Muscle of leg (tissue), 11 donors: Measurements from ENCODE around the gene PRR19. TPM values are rescaled to one million over a fixed set of nuclear protein-coding genes. Genes with fewer than 3 reads are reported as not detected.
"Not testable (repeated sequence)": the region's sequence is repeated elsewhere in the genome, so short reads cannot be mapped to it uniquely, and the experiment has no call there.

Experiments
- DNase-seq: peaks from one replicate; pipeline ENCODE4 v3.0.0; 2013
- H3K27ac ChIP-seq: one replicate; pipeline ENCODE4 v1.5.1; 2013; ENCODE audit warnings: mild to moderate bottlenecking, low read length, control low read depth
- H3K27me3 ChIP-seq: one replicate; pipeline ENCODE4 v1.6.1; 2013; ENCODE audit warnings: low read length; ENCODE audit not compliant: control insufficient read depth, insufficient read depth
- H3K36me3 ChIP-seq: one replicate; pipeline ENCODE4 v1.6.1; 2013; ENCODE audit warnings: low read length; ENCODE audit not compliant: control insufficient read depth, insufficient read depth
- H3K4me1 ChIP-seq: one replicate; pipeline ENCODE4 v1.6.1; 2013; ENCODE audit warnings: low read length; ENCODE audit not compliant: control insufficient read depth, insufficient read depth
- H3K4me3 ChIP-seq: one replicate; pipeline ENCODE4 v1.5.1; 2013; ENCODE audit warnings: low read length, control low read depth
- H3K9me3 ChIP-seq: replicated peaks from 2 replicates; pipeline ENCODE4 v1.6.1; 2013; ENCODE audit warnings: low read depth, low read length; ENCODE audit not compliant: control insufficient read depth
- WGBS: methylation state at CpG from one replicate; pipeline ENCODE4 v1.1.5; 2013; ENCODE audit warnings: missing lambda C conversion rate; ENCODE audit not compliant: insufficient coverage; 5-methylcytosine and 5-hydroxymethylcytosine counted together
- polyA plus RNA-seq, 8 donors: library from polyadenylated mRNA; unstranded; fragments of 120-200 nt; gene quantifications; one replicate each; pipeline versions ENCODE4 v1.2.1 to v1.2.3, GENCODE V29; 2013; ENCODE audit warnings: inconsistent platforms in 1 of 8, low replicate concordance in 1 of 8; ENCODE audit not compliant: insufficient read length in 8 of 8, insufficient read depth in 1 of 8
- total RNA-seq: library from RNA; stranded (reverse); fragments of 120-200 nt; gene quantifications from one replicate; pipeline ENCODE4 v1.2.4, GENCODE V29; 2013

Gene PRR19
- total and polyA plus RNA-seq, 9 donors = 0.27 to 1.4 (median 0.72) TPM

DNA sequence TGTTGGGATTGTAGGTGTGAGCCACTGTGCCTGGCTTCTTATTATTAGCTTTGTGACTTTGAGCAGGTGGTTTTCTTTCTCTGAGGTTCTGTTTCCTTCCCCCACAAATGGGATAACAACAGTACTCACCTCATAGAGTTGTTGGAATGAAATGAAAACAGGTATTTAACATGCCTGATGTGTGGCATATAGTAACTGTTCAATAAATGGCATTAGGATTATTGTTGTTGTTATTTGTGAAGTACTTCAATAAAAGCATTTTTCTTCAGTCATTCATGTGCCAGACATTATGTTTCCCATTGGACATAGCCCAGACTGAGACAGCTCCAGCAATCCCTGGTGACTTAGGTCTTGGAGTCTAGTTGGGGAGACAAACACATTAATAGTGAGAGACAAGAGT, 25.0 kb downstream of the PRR19 start:
- DNase-seq = no peak
- no peaks in the 10 kb centered on the region for H3K36me3 ChIP-seq
- H3K4me1 ChIP-seq = peaks cover 27% of the 10 kb centered on the region
- H3K9me3 ChIP-seq = no peaks in the 10 kb centered on the region
- peaks cover 32% of the 10 kb centered on the region for H3K27me3 ChIP-seq
- H3K27ac ChIP-seq = no peak overlapping the region
- no peak overlapping the region for H3K4me3 ChIP-seq

DNA sequence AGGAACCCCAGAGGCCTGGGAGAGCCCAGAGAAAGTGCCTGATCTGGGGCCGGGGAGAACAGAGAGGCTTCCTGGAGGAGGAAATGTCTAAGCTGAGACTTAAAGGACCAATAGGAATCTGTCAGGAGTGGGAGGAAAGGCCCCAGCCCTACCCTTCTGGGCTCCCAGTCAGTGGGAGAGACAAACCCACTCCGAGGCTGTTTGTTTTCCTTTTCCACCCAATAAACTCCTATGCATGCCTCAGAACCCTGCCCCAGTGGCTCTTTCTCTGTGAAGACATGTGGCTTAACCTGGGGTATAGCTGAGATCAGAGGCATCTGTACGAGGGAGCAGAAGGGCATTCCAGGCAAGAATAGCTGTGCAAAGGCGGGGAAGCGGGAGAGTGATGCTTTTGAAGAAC, 25.4 kb downstream of the PRR19 start:
- H3K27ac ChIP-seq = no peak overlapping the region
- peaks cover 27% of the 10 kb centered on the region for H3K27me3 ChIP-seq
- no peaks in the 10 kb centered on the region for H3K36me3 ChIP-seq
- no peak for DNase-seq
- H3K4me3 ChIP-seq = no peak overlapping the region
- H3K9me3 ChIP-seq = no peaks in the 10 kb centered on the region
- peaks cover 29% of the 10 kb centered on the region for H3K4me1 ChIP-seq
- 82% methylated on average over 4 of the region's 5 CpGs for WGBS

DNA sequence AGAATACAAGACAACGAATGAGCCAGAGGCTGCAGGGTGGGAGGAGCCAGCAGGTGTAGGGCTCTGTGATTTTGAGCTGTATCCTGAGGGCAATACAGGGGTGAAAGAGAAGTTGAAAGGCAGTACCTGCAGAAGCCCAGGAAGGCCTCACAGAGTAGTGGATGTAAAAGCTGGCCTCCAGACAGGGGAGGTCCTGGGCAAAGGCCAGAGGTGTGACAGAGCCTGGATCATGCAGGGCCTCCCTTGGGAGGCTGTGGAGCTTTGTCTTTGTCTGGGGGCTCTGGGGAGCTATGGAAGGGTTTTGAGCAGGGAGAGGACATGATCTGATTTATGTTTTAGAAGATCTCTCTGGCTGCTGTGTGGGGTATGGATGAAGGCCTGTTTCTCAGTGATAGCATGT, 26.2 kb downstream of the PRR19 start:
- Histone ChIP-seq H3K27me3 (peaks cover 20% of the 10 kb centered on the region), H3K4me3 (no peak overlapping the region), H3K36me3 (no peaks in the 10 kb centered on the region), H3K9me3 (no peaks in the 10 kb centered on the region), H3K4me1 (peaks cover 29% of the 10 kb centered on the region), H3K27ac (no peak overlapping the region)
- WGBS = 57% methylated on average over 1 of the region's 1 CpG
- DNase-seq = no peak

DNA sequence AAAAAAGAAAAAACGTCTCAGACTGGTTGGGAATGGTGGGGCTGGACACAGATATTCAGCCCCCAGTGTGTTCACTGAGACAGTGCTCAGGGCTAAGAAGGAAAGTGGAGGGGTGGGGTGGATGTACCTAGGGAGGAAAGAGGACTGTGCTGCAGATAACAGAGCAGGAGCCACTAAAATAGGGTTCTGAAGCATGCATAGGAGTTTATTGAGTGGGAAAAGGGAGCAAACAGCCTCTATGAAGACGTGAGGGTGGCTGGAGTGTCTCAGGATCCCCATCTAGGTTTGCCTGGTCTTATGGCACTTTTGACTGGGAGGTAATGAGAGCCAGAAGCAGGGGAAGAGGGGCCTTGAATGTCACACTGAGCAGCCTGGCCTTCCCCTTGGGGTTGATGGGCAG, 26.9 kb downstream of the PRR19 start:
- Histone ChIP-seq H3K4me1 (peaks cover 29% of the 10 kb centered on the region), H3K27me3 (peaks cover 13% of the 10 kb centered on the region), H3K9me3 (no peaks in the 10 kb centered on the region), H3K27ac (no peak overlapping the region), H3K4me3 (no peak overlapping the region), H3K36me3 (no peaks in the 10 kb centered on the region)
- 65% methylated on average over 2 of the region's 2 CpGs for WGBS
- DNase-seq = no peak

DNA sequence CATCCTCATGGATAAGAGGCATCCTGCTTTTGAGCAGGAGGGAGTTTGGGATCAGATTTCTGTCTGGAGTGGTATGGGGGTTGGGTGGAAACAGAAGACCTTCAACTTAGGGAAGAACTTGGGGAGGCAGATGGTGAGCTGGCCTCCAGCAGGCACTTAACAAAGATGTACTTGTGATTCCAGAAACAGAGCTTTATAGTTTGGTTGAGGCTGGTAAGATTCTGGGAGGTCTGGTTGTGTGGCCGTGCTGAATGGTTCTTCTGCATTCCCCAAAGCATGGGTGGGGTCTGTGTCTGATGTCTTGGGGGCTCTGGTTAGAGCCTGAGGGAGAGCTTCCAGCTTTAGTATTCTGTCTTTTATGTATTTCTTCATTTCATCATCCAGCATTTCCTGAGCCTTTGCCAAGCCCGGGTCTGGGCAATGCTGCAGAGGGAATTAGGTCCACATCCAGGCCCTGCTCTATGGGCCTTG, 28.3 kb downstream of the PRR19 start:
- peaks cover 10% of the 10 kb centered on the region for H3K36me3 ChIP-seq
- peaks cover 19% of the 10 kb centered on the region for H3K4me1 ChIP-seq
- no peaks in the 10 kb centered on the region for H3K9me3 ChIP-seq
- no CpG with 5 or more reads among the region's 2 CpGs for WGBS
- no peaks in the 10 kb centered on the region for H3K27me3 ChIP-seq
- no peak for DNase-seq
- H3K4me3 ChIP-seq = no peak overlapping the region
- peak overlapping the region; percentile 29 for H3K27ac ChIP-seq

DNA sequence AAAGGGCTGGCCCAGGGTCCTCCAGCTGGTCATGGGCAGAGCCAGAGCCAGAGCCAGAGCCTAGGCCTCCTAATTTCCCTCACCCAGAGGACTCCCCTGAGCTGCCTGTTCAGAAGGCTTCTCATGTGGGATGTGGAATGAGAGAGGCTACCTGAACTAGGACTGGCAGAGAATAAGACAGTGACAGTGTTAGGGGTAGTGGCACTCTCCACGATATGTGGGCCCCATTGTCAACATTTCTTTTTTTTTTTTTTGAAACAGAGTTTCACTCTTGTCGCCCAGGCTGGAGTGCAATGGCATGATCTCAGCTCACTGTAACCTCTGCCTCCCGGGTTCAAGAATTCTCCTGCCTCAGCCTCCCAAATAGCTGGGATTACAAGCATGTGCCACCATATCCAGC, 29.4 kb downstream of the PRR19 start:
- WGBS = 80% methylated on average over 2 of the region's 3 CpGs
- not testable (repeated sequence) for H3K27ac ChIP-seq, DNase-seq, H3K27me3 ChIP-seq, H3K4me3 ChIP-seq, H3K9me3 ChIP-seq
- Histone ChIP-seq H3K36me3 (peaks cover 20% of the 10 kb centered on the region), H3K4me1 (peaks cover 15% of the 10 kb centered on the region)

DNA sequence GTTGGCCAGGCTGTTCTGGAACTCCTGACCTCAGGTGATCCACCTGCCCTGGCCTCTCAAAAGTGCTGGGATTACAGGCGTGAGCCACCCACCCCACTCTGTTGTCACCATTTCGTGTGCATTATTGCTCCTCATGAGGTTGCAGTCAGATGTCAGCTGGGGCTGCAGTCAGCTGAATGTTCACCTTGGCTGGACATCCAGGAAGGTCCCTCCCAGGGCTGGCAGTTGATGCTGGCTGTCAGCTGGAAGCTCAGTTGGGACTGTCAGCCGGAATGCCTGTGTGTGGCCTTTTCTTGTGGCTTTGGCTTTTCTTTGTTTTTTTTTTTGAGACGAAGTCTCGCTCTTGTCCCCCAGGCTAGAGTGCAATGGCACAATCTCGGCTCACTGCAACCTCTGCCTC, 30.1 kb downstream of the PRR19 start:
- Histone ChIP-seq H3K4me1 (peaks cover 9% of the 10 kb centered on the region), H3K9me3 (no peaks in the 10 kb centered on the region), H3K36me3 (peaks cover 27% of the 10 kb centered on the region), H3K27ac (no peak overlapping the region), H3K4me3 (no peak overlapping the region), H3K27me3 (no peaks in the 10 kb centered on the region)
- DNase-seq = no peak
- 75% methylated on average over 2 of the region's 6 CpGs for WGBS

DNA sequence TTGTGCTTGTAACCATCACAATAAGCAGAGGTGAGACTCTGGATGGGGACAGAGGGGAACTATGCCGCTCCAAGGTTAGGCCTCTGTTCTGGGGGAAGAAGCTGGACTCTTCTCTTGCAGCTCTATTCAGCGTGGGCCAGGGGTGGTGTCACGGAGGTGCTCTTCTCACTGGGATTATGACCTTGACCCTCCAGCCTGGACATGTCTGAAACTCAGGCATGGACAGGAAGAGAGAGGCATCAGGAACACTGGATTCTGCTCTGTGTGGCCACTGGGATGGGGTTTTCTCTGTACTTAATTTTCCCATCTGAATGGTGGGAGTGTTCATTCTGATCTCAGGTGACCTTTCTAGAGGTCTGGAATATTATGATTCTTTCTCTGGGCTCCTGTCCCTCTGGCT, 31.1 kb downstream of the PRR19 start:
- no peaks in the 10 kb centered on the region for H3K9me3 ChIP-seq
- no peak overlapping the region for H3K27ac ChIP-seq
- H3K4me3 ChIP-seq = no peak overlapping the region
- H3K4me1 ChIP-seq = peaks cover 5% of the 10 kb centered on the region
- no peaks in the 10 kb centered on the region for H3K27me3 ChIP-seq
- DNase-seq = no peak
- H3K36me3 ChIP-seq = peaks cover 32% of the 10 kb centered on the region
- WGBS = 87% methylated on average over 2 of the region's 3 CpGs

DNA sequence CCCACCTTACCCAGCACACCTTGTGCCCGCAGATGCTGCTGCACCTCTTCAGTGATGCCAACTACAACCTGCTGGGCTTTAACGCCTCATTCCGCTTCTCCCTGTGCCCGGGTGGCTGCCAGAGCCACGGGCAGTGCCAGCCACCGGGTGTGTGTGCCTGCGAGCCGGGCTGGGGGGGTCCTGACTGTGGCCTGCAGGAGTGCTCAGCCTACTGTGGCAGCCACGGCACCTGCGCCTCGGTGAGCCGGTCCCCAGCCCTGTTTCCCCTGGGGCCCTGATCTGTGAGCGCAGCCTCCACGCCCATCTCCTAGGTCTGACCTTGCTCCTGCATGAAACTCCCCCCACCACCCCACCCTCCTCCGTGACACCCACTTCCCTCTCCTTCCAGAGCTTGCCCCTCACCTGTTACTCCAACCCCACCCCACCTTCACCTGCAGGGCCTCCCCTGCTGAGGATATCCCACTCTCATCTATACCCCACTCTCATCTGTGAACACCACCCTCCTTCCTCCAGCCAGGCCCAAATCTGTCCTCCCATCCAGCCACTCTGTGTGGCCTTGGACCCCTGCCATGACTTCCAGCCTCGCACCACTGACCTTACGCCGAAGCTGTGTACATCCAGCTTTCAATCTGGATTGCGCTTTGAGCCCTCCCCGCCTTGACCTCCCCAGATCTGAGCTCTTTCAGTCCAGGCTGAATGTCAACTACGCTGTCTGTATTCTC, 32.2 kb downstream of the PRR19 start:
- 86% methylated on average over 21 of the region's 21 CpGs for WGBS
- Histone ChIP-seq H3K4me3 (no peak overlapping the region), H3K27me3 (no peaks in the 10 kb centered on the region), H3K4me1 (peaks cover 5% of the 10 kb centered on the region), H3K27ac (no peak overlapping the region), H3K36me3 (peaks cover 36% of the 10 kb centered on the region), H3K9me3 (no peaks in the 10 kb centered on the region)
- DNase-seq = no peak

DNA sequence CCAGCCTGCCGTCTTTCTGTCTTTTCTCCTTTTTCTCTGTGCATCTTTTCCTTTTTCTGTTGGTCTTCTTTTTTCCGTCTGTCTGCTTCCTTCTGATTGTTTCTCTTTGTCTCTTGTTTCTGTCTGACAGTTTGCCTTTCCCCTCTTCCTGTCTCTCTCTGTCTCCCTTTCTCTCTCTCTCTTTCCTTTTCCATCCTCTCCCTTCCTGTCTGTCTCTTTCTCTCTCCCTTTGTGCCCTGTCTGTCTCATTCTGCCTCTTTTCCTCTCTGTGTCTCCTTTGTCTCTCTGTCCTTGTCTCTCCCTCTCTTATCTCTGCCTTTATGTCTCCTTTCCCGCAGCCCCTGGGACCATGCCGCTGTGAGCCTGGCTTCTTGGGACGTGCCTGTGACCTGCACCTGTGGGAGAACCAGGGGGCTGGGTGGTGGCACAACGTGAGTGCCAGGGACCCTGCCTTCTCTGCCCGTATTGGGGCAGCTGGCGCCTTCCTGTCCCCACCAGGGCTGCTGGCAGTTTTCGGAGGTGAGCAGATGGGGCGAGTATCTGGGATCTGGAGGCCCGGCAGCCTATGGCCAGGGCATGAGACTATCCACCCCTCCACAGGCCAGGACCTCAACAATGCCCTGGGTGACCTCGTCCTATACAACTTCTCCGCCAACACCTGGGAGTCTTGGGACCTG, 32.9 kb downstream of the PRR19 start:
- Histone ChIP-seq H3K27me3 (no peaks in the 10 kb centered on the region), H3K4me1 (peaks cover 5% of the 10 kb centered on the region), H3K27ac (no peak overlapping the region), H3K36me3 (peaks cover 36% of the 10 kb centered on the region), H3K9me3 (no peaks in the 10 kb centered on the region), H3K4me3 (no peak overlapping the region)
- no peak for DNase-seq
- WGBS = 85% methylated on average over 13 of the region's 13 CpGs
